AG04450 (cell line): Measurements from ENCODE around the gene MPRIP. TPM values are rescaled to one million over a fixed set of nuclear protein-coding genes. Genes with fewer than 3 reads are reported as not detected.

ENCODE experiments used
- CTCF ChIA-PET: fragments of 300-600, 350-600 bp; formaldehyde crosslinking; extraction: SDS; loops from one replicate; lab custom pipeline; 2022; ENCODE audit warnings: antibody characterized with exemption, inconsistent platforms; lab: Charles Lee
- POLR2A ChIA-PET: fragments of 350-600 bp; formaldehyde crosslinking; extraction: SDS; loops from one replicate; lab custom pipeline; 2021; ENCODE audit warnings: antibody characterized with exemption, inconsistent platforms; lab: Yijun Ruan, JAX
- DNase-seq: peaks from one replicate; pipeline ENCODE4 v3.0.0-alpha.2; 2011; ENCODE audit warnings: low read depth, low spot score
- H3K27ac ChIP-seq: one replicate; pipeline ENCODE4 v1.5.1; 2012; ENCODE audit warnings: low read depth, low read length, control low read depth
- H3K27me3 ChIP-seq: one replicate; pipeline ENCODE4 v1.6.0; 2012; ENCODE audit warnings: low read length; ENCODE audit not compliant: control insufficient read depth, insufficient read depth
- H3K4me3 ChIP-seq: 2 replicates; pipeline ENCODE4 v1.5.1; 2011; ENCODE audit warnings: mild to moderate bottlenecking, low read depth, low read length, control low read depth
- H3K9me3 ChIP-seq: 2 replicates; pipeline ENCODE4 v1.5.1; 2012; ENCODE audit warnings: low read length; ENCODE audit not compliant: control insufficient read depth, insufficient read depth
- CTCF ChIP-seq: IDR thresholded peaks from 2 replicates; pipeline ENCODE4 v1.5.1; 2011; ENCODE audit warnings: low read depth, low read length, control low read depth, inconsistent platforms
- polyA plus RNA-seq: library from polyadenylated mRNA; depleted of rRNA; stranded (reverse); fragments of >200 nt; gene quantifications from 2 replicates; pipeline ENCODE4 v1.2.3, GENCODE V29; 2011; rRNA removed
- small RNA-seq: library from RNA; depleted of rRNA; stranded (forward); fragments of <200 nt; gene quantifications from one replicate; pipeline ENCODE3, GENCODE V24; 2012; ENCODE audit warnings: low read depth; ENCODE audit not compliant: insufficient read length

MPRIP gene
- polyA plus RNA-seq, 1 experiment: 95.0 TPM

- TF ChIP-seq CTCF: no peak
- Histone ChIP-seq H3K9me3 (peaks cover 3% of the 10 kb centered on the region; the same call in 1 of the 2 replicates), H3K4me3 (no peak overlapping the region), H3K27ac (no peak overlapping the region), H3K27me3 (no peaks in the 10 kb centered on the region)
- ChIA-PET POLR2A (no interaction called here), CTCF (no interaction called here)
- DNase-seq: no peak
These were observed 199.4 kb downstream of the MPRIP start for GRCh38 chr17:17241656-17242055.

- no peak overlapping the region for H3K4me3 ChIP-seq
- no peaks in the 10 kb centered on the region; the same call in 1 of the 2 replicates for H3K9me3 ChIP-seq
- H3K27me3 ChIP-seq: no peaks in the 10 kb centered on the region
- no peak overlapping the region for H3K27ac ChIP-seq
- ChIA-PET POLR2A (no interaction called here), CTCF (no interaction called here)
- no peak for DNase-seq
- no peak for TF ChIP-seq CTCF
These were observed 200.0 kb downstream of the MPRIP start for GRCh38 chr17:17242246-17242645.

Small RNA genes lying within 50 kb of the gene (small RNA-seq; reads per million reads assigned to genes)
- not detected for gene RNU6-767P

Other genes with a start within 250 kb of the MPRIP start
- not detected in 2 replicates for gene TNFRSF13B, start 70.3 kb upstream of the MPRIP start, polyA plus RNA-seq
- gene PLD6, start 163.9 kb downstream of the MPRIP start, polyA plus RNA-seq: 1.6 and 1.7 TPM in 2 replicates
- gene FLCN, start 194.7 kb downstream of the MPRIP start, polyA plus RNA-seq: 13.7 and 17.8 TPM in 2 replicates
- gene COPS3, start 238.8 kb downstream of the MPRIP start, polyA plus RNA-seq: 79.3 and 91.2 TPM in 2 replicates